WTC11 (cell line): ENCODE data around the gene ARHGAP6.

Experiments
- ATF6 ChIP-seq: sonication (generic); formaldehyde crosslinking; IDR thresholded peaks from 2 replicates; pipeline ENCODE4 v1.8.1; 2023; ENCODE audit warnings: mild to moderate bottlenecking, missing genetic modification reagents
- GABPB1 ChIP-seq: sonication (generic); formaldehyde crosslinking; IDR thresholded peaks from 2 replicates; pipeline ENCODE4 v1.8.1; 2023; ENCODE audit warnings: mild to moderate bottlenecking, missing genetic modification reagents
- JUN ChIP-seq: sonication (generic); formaldehyde crosslinking; IDR thresholded peaks from 2 replicates; pipeline ENCODE4 v1.8.0; 2023; ENCODE audit warnings: mild to moderate bottlenecking, missing genetic modification reagents
- NR2C2 ChIP-seq: sonication (generic); formaldehyde crosslinking; IDR thresholded peaks from 2 replicates; pipeline ENCODE4 v1.8.0; 2022; ENCODE audit warnings: mild to moderate bottlenecking, missing genetic modification reagents
- TF ChIP-seq, protein P1 (sequence below): sonication (generic); formaldehyde crosslinking; IDR thresholded peaks from 2 replicates; pipeline ENCODE4 v1.8.0; 2023; ENCODE audit warnings: mild to moderate bottlenecking, missing genetic modification reagents
- TF ChIP-seq, protein P2 (sequence below): fragments of 250-450 bp; sonication (Bioruptor Pico); IDR thresholded peaks from 2 replicates; pipeline ENCODE4 v1.8.0; 2021; ENCODE audit warnings: mild to moderate bottlenecking
- TF ChIP-seq, protein P3 (sequence below): fragments of 200-600 bp; IDR thresholded peaks from 2 replicates; pipeline ENCODE4 v1.8.0; 2022; ENCODE audit warnings: antibody characterized with exemption

GRCh38 chrX:11426712-11427452 is 238.8 kb downstream of the ARHGAP6 start:
- TF ChIP-seq NR2C2 (CRISPR knock-in tag) (no peak), ATF6 (no peak), JUN (CRISPR knock-in tag) (no peak), GABPB1 (CRISPR knock-in tag) (no peak)
- TF ChIP-seq, protein P1, sequence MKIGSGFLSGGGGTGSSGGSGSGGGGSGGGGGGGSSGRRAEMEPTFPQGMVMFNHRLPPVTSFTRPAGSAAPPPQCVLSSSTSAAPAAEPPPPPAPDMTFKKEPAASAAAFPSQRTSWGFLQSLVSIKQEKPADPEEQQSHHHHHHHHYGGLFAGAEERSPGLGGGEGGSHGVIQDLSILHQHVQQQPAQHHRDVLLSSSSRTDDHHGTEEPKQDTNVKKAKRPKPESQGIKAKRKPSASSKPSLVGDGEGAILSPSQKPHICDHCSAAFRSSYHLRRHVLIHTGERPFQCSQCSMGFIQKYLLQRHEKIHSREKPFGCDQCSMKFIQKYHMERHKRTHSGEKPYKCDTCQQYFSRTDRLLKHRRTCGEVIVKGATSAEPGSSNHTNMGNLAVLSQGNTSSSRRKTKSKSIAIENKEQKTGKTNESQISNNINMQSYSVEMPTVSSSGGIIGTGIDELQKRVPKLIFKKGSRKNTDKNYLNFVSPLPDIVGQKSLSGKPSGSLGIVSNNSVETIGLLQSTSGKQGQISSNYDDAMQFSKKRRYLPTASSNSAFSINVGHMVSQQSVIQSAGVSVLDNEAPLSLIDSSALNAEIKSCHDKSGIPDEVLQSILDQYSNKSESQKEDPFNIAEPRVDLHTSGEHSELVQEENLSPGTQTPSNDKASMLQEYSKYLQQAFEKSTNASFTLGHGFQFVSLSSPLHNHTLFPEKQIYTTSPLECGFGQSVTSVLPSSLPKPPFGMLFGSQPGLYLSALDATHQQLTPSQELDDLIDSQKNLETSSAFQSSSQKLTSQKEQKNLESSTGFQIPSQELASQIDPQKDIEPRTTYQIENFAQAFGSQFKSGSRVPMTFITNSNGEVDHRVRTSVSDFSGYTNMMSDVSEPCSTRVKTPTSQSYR (CRISPR knock-in tag): no peak
- TF ChIP-seq, protein P2, sequence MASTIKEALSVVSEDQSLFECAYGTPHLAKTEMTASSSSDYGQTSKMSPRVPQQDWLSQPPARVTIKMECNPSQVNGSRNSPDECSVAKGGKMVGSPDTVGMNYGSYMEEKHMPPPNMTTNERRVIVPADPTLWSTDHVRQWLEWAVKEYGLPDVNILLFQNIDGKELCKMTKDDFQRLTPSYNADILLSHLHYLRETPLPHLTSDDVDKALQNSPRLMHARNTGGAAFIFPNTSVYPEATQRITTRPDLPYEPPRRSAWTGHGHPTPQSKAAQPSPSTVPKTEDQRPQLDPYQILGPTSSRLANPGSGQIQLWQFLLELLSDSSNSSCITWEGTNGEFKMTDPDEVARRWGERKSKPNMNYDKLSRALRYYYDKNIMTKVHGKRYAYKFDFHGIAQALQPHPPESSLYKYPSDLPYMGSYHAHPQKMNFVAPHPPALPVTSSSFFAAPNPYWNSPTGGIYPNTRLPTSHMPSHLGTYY: no peak
- TF ChIP-seq, protein P3, sequence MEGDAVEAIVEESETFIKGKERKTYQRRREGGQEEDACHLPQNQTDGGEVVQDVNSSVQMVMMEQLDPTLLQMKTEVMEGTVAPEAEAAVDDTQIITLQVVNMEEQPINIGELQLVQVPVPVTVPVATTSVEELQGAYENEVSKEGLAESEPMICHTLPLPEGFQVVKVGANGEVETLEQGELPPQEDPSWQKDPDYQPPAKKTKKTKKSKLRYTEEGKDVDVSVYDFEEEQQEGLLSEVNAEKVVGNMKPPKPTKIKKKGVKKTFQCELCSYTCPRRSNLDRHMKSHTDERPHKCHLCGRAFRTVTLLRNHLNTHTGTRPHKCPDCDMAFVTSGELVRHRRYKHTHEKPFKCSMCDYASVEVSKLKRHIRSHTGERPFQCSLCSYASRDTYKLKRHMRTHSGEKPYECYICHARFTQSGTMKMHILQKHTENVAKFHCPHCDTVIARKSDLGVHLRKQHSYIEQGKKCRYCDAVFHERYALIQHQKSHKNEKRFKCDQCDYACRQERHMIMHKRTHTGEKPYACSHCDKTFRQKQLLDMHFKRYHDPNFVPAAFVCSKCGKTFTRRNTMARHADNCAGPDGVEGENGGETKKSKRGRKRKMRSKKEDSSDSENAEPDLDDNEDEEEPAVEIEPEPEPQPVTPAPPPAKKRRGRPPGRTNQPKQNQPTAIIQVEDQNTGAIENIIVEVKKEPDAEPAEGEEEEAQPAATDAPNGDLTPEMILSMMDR: no peak
